ENCODE measurements around the gene HOGA1. TPM values are rescaled to one million over a fixed set of nuclear protein-coding genes. Genes with fewer than 3 reads are reported as not detected.

The HOGA1 gene
- total RNA-seq = not detected
- total RNA-seq (2013) = not detected

DNA sequence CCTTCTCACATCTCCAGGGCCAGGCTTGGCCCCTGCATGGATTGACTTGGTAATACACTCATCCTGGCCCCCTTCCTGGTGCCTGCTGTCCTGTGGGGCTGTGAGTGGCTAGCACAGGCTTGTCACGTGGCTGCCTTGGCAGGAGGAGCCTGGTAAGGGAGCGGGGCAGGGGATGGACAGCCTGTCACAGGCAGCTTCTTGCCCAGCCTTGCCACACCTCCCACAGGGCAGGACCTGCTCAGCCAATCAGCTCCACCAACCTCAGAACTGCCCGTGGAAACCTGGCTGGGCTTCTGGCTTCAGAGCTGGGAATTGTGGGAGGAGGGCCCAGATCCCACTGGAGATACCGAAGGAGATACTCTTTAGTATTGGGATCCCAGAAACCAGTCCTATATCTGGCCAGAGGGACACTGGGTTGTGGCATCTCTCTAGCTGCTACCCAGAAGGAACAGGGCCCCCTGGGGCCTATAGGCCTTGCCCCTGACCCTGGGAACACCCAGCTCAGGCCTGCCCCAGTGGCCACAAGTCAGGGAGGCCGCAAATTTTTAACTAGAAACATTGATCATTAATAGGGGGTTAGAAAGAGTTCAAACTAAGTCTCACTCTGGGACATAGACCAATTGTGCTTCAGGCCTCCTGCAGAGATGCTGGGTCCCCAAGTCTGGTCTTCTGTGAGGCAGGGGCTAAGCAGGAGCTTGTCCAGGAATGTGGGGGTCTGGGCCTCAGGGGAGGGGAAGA, at the start of gene HOGA1:
HOGA1 (plus strand) TSS at position 330 of the 738 bp plus-strand sequence; CDS start at position 645, 315 bp downstream.
- WGBS (ENCODE audit: insufficient coverage) = 71% methylated on average over 5 of the region's 5 CpGs
- Histone ChIP-seq H3K36me3 (ENCODE audit: control insufficient read depth, insufficient read depth, low read length) (no peaks in the 10 kb centered on the region), H3K27me3 (ENCODE audit: control insufficient read depth, insufficient read depth, low read length) (no peaks in the 10 kb centered on the region), H3K9me3 (ENCODE audit: control insufficient read depth, insufficient read depth, low read length) (no peaks in the 10 kb centered on the region), H3K27ac (ENCODE audit: low read length) (no peak within 1 kb of the TSS), H3K4me3 (ENCODE audit: low read length) (no peak within 1 kb of the TSS), H3K4me1 (ENCODE audit: control insufficient read depth, insufficient read depth, low read length) (no peaks in the 10 kb centered on the region)
- Mint-ChIP-seq H3K4me1 (peaks cover 0 to 7% of the 10 kb centered on the region in 2 donors), H3K27ac (peak within 1 kb of the TSS in 1 of 2 donors; percentile 27), H3K36me3 (no peaks in the 10 kb centered on the region), H3K4me3 (no peak within 1 kb of the TSS), H3K27me3 (ENCODE audit: low read depth in 2 of 2) (peaks cover 0 to 8% of the 10 kb centered on the region in 2 donors), H3K9me3 (no peaks in the 10 kb centered on the region)
- TF ChIP-seq, protein P1, sequence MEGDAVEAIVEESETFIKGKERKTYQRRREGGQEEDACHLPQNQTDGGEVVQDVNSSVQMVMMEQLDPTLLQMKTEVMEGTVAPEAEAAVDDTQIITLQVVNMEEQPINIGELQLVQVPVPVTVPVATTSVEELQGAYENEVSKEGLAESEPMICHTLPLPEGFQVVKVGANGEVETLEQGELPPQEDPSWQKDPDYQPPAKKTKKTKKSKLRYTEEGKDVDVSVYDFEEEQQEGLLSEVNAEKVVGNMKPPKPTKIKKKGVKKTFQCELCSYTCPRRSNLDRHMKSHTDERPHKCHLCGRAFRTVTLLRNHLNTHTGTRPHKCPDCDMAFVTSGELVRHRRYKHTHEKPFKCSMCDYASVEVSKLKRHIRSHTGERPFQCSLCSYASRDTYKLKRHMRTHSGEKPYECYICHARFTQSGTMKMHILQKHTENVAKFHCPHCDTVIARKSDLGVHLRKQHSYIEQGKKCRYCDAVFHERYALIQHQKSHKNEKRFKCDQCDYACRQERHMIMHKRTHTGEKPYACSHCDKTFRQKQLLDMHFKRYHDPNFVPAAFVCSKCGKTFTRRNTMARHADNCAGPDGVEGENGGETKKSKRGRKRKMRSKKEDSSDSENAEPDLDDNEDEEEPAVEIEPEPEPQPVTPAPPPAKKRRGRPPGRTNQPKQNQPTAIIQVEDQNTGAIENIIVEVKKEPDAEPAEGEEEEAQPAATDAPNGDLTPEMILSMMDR (IDR thresholded peaks at IDR 0.05) = no peak
- no peak for ATAC-seq
- no peak for DNase-seq
- intact Hi-C loops (cut with micrococcal nuclease) = no loop called here

DNA sequence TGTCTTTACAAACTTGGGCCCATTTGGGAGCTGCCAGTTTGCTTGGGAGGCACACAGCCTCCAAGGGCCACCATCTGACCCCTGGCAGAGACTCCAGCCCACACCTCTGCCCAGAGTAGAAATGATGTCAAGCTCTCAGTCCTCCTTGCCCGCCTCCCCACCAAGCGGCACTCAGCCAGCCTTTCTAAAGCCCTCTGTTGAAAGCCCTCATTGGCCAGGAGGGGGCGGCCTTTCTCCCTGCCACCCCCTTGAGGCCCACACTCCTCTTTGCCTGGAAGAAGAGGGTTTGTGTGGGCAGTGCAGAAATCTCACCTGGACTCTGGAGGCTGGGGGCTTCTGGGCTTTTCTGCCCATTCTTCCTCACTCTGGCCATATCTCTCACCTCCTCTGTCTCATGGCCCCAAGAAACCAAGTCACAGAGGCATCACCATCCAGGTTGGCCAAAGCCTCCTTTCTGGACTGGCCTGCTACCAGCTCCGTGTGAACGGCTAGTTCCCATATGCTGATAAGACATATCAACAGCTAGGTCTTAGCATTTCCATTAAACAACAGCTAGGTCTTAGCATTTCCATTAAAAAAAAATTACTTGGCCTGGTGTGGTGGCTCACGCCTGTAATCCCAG, 49.3 kb upstream of the HOGA1 start:
- H3K9me3 ChIP-seq (ENCODE audit: control insufficient read depth, insufficient read depth, low read length) = no peaks in the 10 kb centered on the region
- ATAC-seq (peak in 2 of 3 donors; percentile 40 to 57), DNase-seq (peak in 1 of 2 donors; percentile 31)
- Mint-ChIP-seq H3K27ac (no peak overlapping the region), H3K4me1 (no peaks in the 10 kb centered on the region), H3K36me3 (no peaks in the 10 kb centered on the region), H3K27me3 (ENCODE audit: low read depth in 2 of 2) (peaks cover 0 to 4% of the 10 kb centered on the region in 2 donors), H3K4me3 (no peak overlapping the region), H3K9me3 (no peaks in the 10 kb centered on the region)
- H3K4me3 ChIP-seq (ENCODE audit: low read length) = no peak overlapping the region
- H3K4me1 ChIP-seq (ENCODE audit: control insufficient read depth, insufficient read depth, low read length) = no peaks in the 10 kb centered on the region
- no peak overlapping the region for H3K27ac ChIP-seq (ENCODE audit: low read length)
- H3K27me3 ChIP-seq (ENCODE audit: control insufficient read depth, insufficient read depth, low read length) = no peaks in the 10 kb centered on the region
- H3K36me3 ChIP-seq (ENCODE audit: control insufficient read depth, insufficient read depth, low read length) = no peaks in the 10 kb centered on the region
- intact Hi-C loops (cut with micrococcal nuclease) = no loop called here
- 80% methylated on average over 6 of the region's 6 CpGs for WGBS (ENCODE audit: insufficient coverage)
- TF ChIP-seq, protein P1 (IDR thresholded peaks at IDR 0.05) = peak; percentile 22

DNA sequence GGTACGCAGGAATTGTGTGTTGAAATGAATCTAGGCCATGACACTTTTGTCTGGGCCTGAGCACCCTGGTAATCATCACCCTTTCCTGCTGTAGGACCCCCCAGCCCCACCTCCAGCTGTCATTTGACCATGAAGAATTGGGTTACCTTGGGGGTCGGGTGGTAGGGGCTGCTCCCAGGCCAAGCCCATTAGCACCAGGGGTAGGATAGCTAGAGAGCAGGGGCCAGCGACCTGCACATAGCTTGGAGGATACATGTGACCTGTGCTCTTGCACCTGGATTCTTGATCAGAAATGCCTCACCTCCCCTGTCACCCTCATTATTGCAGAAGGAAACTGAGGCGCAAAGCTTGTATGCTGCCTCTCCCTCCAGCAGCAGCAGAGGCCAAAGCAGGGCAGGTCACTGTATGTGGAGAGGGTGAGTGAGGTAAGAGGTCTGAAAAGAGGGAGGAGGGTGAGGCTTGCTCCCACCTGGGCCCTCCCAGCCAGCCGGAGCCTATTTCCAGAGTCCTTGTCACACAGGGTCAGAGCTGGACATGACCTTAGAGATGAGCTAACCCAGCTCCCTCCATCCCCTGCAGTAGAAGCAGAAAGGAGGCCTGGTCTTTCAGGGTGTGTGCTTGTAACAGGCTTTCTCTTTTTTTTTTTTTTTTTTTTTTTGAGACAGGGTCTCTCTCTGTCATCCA, 46.9 kb upstream of the HOGA1 start:
- Mint-ChIP-seq H3K27ac (no peak overlapping the region), H3K27me3 (ENCODE audit: low read depth in 2 of 2) (no peaks in the 10 kb centered on the region), H3K4me1 (no peaks in the 10 kb centered on the region), H3K36me3 (no peaks in the 10 kb centered on the region), H3K4me3 (no peak overlapping the region), H3K9me3 (no peaks in the 10 kb centered on the region)
- H3K4me3 ChIP-seq (ENCODE audit: low read length) = no peak overlapping the region
- no peaks in the 10 kb centered on the region for H3K27me3 ChIP-seq (ENCODE audit: control insufficient read depth, insufficient read depth, low read length)
- 84% methylated on average over 5 of the region's 5 CpGs for WGBS (ENCODE audit: insufficient coverage)
- intact Hi-C loops (cut with micrococcal nuclease) = no loop called here
- no peaks in the 10 kb centered on the region for H3K36me3 ChIP-seq (ENCODE audit: control insufficient read depth, insufficient read depth, low read length)
- no peaks in the 10 kb centered on the region for H3K9me3 ChIP-seq (ENCODE audit: control insufficient read depth, insufficient read depth, low read length)
- no peak for ATAC-seq
- TF ChIP-seq, protein P1 (IDR thresholded peaks at IDR 0.05) = no peak
- H3K27ac ChIP-seq (ENCODE audit: low read length) = no peak overlapping the region
- DNase-seq = no peak
- no peaks in the 10 kb centered on the region for H3K4me1 ChIP-seq (ENCODE audit: control insufficient read depth, insufficient read depth, low read length)
